NK-92 (cell line): ENCODE results near the gene BSDC1.

Experiments
- DNase-seq: peaks from one replicate; lab custom pipeline; 2025; ENCODE audit not compliant: unreplicated experiment; lab: John Stamatoyannopoulos, UW

Gene BSDC1

DNA sequence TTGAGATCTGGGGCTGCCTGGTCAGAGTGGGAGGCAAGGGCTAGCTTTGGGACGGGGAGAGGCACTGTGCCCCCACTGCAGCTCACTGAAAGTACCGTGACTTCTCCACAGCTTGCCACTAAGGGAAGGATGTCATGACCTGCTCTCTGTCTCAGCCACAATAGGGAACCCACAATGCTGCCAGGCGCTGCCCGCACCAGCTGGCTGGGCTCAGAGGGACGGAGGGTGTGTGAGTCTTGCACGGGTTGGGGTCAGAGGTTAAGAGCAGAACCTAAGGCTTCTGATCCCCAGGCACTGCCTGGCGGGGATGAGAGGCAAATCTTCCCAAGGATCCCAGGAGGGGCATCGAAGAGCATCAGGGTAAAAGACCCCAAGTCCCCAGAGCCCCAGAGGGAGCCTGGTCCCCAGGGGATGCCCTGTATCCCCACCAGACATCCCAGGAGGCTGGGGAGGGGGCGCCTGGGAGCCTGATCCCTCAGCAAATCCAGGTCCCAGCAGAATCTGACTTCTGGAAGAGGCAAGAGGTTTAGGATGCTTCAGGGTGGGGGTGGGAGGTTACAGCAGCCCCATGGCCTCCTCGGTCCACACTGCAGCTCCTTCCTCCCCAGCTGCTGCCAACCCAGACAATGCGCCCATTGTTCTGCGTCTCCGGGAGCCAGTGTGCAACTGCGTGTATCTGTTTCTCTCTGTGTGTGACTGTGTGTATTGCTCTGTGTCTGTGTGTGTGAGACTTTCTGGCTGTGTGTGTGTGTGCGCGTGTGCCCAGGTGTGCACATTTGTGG, 56.2 kb downstream of the BSDC1 start:
- DNase-seq: no peak

- DNase-seq: no peak
These were observed 57.1 kb downstream of the BSDC1 start for GRCh38 chr1:32336963-32337675.

GRCh38 chr1:32336591-32336932, 57.7 kb downstream of the BSDC1 start:
- no peak for DNase-seq

GRCh38 chr1:32335790-32336590, 58.3 kb downstream of the BSDC1 start, which contains the start of gene MARCKSL1:
MARCKSL1 (minus strand) TSS chr1:32336233; CDS start chr1:32336033, 200 bp downstream.
- peak; percentile 13 for DNase-seq

DNA sequence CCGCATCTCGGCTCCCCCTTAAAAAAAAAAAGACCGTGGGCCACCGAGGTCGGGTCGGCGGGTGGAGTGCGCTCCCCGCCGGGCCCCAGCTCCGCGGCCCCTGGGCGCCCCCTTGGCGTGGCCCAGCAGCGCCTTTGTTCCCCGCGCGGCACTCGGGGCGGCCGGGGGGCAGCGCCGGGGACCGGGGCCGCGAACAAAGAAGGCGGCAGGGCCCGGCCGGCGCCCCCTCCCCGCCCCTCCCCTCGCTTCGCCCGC, 58.8 kb downstream of the BSDC1 start:
- no peak for DNase-seq

- no peak for DNase-seq
These were observed 59.2 kb downstream of the BSDC1 start for GRCh38 chr1:32334864-32335534.

- no peak for DNase-seq
These were observed 59.9 kb downstream of the BSDC1 start for GRCh38 chr1:32334274-32334861.

DNA sequence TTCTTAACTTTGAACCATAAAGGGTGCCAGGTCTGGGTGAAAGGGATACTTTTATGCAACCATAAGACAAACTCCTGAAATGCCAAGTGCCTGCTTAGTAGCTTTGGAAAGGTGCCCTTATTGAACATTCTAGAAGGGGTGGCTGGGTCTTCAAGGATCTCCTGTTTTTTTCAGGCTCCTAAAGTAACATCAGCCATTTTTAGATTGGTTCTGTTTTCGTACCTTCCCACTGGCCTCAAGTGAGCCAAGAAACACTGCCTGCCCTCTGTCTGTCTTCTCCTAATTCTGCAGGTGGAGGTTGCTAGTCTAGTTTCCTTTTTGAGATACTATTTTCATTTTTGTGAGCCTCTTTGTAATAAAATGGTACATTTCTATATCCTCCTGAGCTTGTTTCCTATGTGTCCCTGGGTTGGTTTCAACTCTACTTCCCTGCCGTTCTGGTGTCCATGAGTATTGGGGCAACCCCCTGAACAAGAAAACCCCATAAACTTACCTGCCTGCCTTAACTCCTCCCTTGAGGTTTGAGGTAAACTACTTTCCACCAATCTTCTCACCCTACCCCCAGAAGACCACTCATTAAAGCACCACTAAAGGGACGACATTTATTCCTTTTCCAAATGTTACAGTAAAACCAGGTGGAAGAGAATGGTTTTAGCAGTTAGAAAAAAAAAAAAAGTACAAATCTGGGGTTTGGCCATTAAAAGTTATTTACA, 60.8 kb downstream of the BSDC1 start:
- DNase-seq: no peak

GRCh38 chr1:32332290-32333079, 61.8 kb downstream of the BSDC1 start:
- no peak for DNase-seq

GRCh38 chr1:32331549-32331948, 62.7 kb downstream of the BSDC1 start:
- no peak for DNase-seq

DNA sequence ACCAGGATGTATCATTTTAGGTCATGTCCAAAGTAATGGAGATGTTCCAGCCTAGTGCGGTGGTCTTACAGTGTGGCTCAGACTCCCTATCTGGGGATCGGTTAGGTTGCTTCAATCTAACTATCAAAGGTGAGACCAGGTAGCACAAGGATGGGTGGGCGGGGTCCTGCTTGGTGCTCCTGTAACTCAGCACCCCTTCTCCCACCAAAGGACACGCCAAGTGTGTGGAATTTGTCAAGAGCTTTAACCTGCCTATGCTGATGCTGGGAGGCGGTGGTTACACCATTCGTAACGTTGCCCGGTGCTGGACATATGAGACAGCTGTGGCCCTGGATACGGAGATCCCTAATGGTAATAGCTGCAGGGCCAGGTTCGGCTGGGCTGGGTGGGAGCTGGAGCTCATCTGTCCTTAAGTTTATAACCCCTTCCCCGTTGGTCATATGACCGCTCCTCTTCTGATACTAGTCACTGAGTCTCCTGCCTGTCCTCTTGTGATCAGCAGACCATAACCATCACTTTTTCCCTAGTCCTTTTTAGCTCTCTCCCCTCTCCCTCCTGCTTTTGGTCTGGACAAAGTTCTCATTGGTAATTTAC, 63.6 kb downstream of the BSDC1 start:
- no peak for DNase-seq

- DNase-seq: no peak
These were observed 64.2 kb downstream of the BSDC1 start for GRCh38 chr1:32329931-32330466.

- DNase-seq: no peak
These were observed 67.0 kb downstream of the BSDC1 start for GRCh38 chr1:32327204-32327603.

DNA sequence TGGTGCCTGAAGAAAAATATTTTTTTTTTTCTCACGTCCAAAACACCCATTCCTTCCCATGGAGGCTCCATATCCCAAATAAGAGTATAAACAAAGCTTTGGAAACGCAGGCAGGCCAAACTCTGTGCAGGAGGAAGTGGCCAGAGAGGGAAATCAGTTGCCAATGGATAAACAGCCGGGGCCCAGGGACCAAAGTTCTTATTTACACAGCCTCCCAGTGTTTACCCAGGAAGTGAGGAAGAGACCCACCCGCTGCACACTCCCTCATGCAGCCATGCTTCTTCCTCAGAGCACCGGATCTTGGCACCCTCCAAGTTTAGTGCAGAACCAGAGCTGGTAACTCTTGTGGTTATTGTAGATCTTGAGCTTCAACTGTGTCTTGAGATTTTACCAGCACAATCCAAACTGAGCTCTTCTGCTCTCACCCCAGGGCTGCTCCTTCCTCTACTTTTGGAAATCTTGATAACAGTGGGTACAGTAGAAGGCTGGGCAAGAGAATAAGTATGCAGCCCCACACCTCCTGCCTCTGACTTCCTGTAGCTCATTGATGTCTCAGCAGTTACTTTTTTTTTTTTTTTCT, 72.4 kb downstream of the BSDC1 start:
- DNase-seq: no peak

GRCh38 chr1:32318127-32318869, 75.9 kb downstream of the BSDC1 start:
- no peak for DNase-seq

GRCh38 chr1:32316903-32317277, 77.4 kb downstream of the BSDC1 start:
- DNase-seq: no peak
